ENCODE results near the gene ALOX15B.
"Not testable (repeated sequence)": the region's sequence is repeated elsewhere in the genome, so short reads cannot be mapped to it uniquely, and the experiment has no call there.

ALOX15B gene

DNA sequence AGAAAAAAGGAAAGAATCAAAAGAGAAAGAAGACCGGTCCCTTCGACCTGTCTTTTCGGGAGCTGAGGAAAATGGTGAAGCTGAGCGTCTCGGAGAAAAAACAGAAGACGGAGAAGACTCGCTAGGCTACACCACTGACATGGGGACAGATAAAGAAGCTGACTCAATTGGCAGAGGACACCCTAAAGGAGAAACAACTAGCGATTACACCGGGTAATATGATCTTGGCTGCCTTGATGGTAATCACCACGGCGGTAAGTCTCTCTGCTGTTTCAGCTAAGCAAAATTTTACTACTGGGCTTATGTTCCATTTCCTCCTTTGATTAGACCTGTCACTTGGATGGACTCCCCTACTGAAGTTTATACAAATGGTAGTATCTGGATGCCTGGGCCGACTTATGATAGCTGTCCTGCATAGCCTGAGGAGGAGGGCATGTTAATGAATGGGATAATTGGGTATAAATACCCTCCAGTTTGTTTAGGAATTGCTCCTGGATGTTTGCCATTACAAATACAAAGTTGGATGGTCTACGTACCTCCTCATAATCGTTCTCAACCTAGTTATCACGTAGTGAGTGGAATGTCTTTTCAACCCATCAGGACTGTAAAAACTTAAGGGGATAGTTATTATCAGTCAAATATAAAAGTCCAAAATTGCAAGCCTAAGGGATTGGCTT lies 24.1 kb downstream of the ALOX15B start:
- no peak for DNase-seq (ENCODE audit: low read depth)

- no peak for DNase-seq (ENCODE audit: low read depth)
These were observed 25.1 kb downstream of the ALOX15B start for GRCh38 chr17:8063761-8064534.

GRCh38 chr17:8064561-8065019 lies 25.7 kb downstream of the ALOX15B start:
- no peak for DNase-seq (ENCODE audit: low read depth)

- no peak for DNase-seq (ENCODE audit: low read depth)
These were observed 28.2 kb downstream of the ALOX15B start for GRCh38 chr17:8066841-8067775.

DNA sequence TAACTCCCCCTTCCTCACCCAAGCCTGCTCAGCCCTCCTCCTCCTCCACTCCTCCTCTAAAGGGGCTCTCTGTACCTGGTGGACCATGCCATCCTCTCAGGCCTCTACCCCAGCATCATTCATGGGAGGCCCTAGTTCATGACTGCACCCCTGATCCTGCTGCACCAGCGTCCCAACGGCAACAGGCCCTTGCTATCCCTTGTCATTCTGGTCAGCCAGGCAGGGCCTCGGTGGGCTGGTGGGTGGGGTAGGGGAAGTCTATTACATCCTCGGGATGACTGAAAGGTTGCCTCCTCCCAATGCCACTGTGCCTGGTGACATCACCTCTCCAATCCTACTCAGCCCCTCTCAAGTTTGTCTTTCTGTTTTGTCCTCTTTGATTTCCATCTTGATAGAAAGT lies 28.9 kb downstream of the ALOX15B start:
- DNase-seq (ENCODE audit: low read depth) = no peak

GRCh38 chr17:8068736-8069586 lies 30.1 kb downstream of the ALOX15B start:
- DNase-seq (ENCODE audit: low read depth) = no peak

DNA sequence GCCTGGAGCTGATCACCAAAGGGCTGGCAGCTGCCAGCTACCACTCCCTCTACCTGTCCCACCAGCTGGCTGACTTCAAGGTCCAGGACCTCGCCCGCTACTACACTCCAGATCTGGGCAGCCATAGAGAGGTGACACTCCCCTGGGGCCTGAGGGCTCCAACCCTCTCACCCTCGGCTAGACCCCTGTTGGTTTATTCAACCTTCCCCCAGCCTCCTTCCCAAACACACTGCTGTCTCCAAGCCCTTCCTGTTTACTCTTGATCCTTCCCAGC lies 30.7 kb downstream of the ALOX15B start:
- DNase-seq (ENCODE audit: low read depth) = no peak

- no peak for DNase-seq (ENCODE audit: low read depth)
These were observed 32.6 kb downstream of the ALOX15B start for GRCh38 chr17:8071496-8071895.

DNA sequence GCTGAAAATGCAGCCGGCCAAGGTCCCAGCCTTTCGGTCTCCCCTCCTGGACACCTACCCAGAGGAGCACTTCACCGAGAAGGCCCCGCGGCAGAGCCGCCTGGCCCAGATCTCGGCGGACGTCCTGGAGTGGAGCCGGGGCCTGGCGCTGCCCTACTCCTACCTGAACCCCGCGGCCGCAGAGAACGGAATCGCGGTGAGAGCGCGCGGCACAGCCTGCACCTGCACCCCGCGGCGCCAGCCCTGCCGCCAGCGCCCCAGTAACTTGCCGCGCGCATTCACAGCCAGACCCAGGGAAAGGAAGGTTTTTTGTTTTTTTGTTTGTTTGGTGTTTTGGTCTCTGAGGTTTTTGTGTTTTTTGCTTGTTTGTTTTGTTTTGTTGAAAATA lies 33.5 kb downstream of the ALOX15B start:
- no peak for DNase-seq (ENCODE audit: low read depth)

GRCh38 chr17:8072729-8073461 lies 34.0 kb downstream of the ALOX15B start:
- DNase-seq (ENCODE audit: low read depth) = no peak

GRCh38 chr17:8073627-8074484 lies 35.0 kb downstream of the ALOX15B start:
- peak; percentile 79 for DNase-seq (ENCODE audit: low read depth)

DNA sequence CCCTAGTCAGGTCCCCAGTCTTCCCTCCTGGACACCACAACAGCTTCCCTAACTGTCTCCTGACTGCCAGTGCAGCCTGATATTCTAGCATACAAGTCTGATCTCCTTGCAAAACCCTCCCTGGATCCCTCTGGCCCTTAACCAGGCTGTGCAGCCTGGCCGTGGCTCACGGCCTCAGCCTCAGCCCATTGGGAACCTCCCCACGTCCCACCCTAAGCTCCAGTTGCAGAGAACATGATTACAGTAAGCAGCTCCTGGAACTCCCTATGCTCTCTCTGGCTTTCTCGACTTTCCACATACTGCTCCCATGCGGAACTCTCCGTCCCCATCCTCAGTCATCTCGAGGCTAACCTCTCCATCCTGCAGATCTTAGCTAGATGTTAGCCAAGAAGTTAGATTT lies 35.7 kb downstream of the ALOX15B start:
- no peak for DNase-seq (ENCODE audit: low read depth)

DNA sequence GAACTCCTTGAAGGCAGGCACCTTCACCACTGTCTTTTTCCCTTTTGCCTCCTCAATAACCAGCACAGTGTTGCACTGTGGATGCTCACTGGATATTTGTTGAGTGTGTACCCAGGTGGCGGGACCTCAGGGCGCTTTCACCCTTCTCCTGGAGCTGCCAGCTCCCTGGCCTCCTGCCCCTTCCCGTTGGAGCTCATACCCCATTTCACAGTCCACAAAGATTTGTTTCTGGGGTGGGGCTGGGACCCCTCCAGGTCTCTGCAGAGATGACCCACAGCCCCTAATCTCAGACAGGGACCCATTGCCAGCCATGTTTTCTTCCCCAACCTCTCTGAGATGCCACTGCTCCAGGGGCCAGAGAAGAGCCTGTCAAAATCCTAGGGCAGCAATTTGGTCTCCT lies 36.2 kb downstream of the ALOX15B start:
- no peak for DNase-seq (ENCODE audit: low read depth)

- no peak for DNase-seq (ENCODE audit: low read depth)
These were observed 36.9 kb downstream of the ALOX15B start for GRCh38 chr17:8075574-8076342.

GRCh38 chr17:8076502-8077266 lies 37.8 kb downstream of the ALOX15B start:
- DNase-seq (ENCODE audit: low read depth) = no peak

GRCh38 chr17:8077939-8078338 lies 39.1 kb downstream of the ALOX15B start:
- not testable (repeated sequence) for DNase-seq (ENCODE audit: low read depth)

DNA sequence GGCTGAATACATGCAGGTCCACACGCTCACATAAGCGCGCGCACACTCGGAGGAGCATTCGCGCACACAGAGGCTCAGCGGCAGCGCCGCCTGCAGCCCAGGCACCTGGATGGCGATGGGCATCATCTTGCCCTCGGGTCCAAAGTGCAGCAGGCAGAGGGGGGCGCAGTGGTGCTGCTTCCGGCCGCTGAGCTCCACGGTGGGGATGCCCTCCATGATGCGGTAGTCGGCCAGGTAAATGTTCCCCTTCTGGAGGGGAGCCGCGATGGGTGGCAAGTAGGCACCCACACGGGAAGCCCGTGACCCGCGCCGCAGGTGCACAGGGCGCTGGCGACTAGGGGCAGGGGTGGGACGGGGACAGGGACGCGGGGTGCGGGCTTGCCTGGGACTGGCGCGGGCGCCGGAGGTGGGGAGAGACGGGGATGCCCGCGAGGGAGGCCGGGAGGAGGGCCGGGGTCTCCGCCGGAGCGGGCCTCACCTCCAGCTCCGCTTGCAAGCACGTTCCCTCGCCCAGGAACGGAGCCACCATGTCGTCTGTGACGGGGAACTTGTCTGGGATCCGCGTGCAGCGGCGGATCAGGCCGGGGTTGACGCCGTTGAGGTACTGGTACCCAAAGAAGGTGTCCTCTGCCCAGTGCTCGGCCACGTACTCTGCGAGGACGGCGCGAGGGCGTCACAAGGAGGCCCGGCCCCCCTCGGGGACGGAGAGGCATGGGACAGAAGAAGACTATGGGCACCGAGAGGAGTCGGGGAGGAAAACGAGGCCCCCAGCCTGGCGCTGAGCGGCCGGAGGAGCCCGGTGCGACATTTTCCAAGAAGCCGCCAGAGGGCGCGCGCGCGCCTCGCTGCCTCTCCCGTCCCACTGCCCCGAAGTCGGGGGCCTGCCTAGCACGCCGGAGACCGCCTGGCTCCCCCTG lies 40.7 kb downstream of the ALOX15B start:
- DNase-seq (ENCODE audit: low read depth) = peak; percentile 65
